Activated naive CD4-positive, alpha-beta T cell treated with anti-CD3 and anti-CD28 coated beads for 36 hours (primary cell): Measurements from ENCODE around the gene EFNA2. TPM values are rescaled to one million over a fixed set of nuclear protein-coding genes. Genes with fewer than 3 reads are reported as not detected.

Experiments used
- CTCF ChIA-PET: fragments of 350-600 bp; sonication (Branson Sonifier 250); formaldehyde crosslinking; loops from one replicate; lab custom pipeline; 2021; ENCODE audit warnings: antibody characterized with exemption; lab: Charles Lee
- DNase-seq: peaks from one replicate; pipeline ENCODE4 v3.0.0-alpha.2; 2020
- H3K27ac Mint-ChIP-seq: one replicate; pipeline ENCODE4 v1.8.0; 2021; ENCODE audit warnings: mild to moderate bottlenecking, mixed read lengths
- H3K27me3 Mint-ChIP-seq: one replicate; pipeline ENCODE4 v1.8.0; 2021; ENCODE audit warnings: low read depth, mixed read lengths
- H3K36me3 Mint-ChIP-seq: one replicate; pipeline ENCODE4 v1.8.0; 2021; ENCODE audit warnings: low read depth, mixed read lengths
- H3K4me1 Mint-ChIP-seq: one replicate; pipeline ENCODE4 v1.8.0; 2021; ENCODE audit warnings: low read depth, mixed read lengths
- H3K4me3 Mint-ChIP-seq: one replicate; pipeline ENCODE4 v1.8.0; 2021; ENCODE audit warnings: mild to moderate bottlenecking, moderate library complexity, mixed read lengths
- H3K9me3 Mint-ChIP-seq: one replicate; pipeline ENCODE4 v1.8.0; 2021; ENCODE audit warnings: mixed read lengths
- intact Hi-C: fragments of 100-400 bp; cut with micrococcal nuclease; formaldehyde crosslinking; loops from one replicate; pipeline ENCODE4 v1.15.1; 2023
- total RNA-seq, 2 experiments: library from RNA; stranded (reverse); gene quantifications; one replicate each; pipeline ENCODE4 v1.2.3, GENCODE V29; 2021

Gene EFNA2
- total RNA-seq, 2 experiments from 2014 or later = not detected

DNA sequence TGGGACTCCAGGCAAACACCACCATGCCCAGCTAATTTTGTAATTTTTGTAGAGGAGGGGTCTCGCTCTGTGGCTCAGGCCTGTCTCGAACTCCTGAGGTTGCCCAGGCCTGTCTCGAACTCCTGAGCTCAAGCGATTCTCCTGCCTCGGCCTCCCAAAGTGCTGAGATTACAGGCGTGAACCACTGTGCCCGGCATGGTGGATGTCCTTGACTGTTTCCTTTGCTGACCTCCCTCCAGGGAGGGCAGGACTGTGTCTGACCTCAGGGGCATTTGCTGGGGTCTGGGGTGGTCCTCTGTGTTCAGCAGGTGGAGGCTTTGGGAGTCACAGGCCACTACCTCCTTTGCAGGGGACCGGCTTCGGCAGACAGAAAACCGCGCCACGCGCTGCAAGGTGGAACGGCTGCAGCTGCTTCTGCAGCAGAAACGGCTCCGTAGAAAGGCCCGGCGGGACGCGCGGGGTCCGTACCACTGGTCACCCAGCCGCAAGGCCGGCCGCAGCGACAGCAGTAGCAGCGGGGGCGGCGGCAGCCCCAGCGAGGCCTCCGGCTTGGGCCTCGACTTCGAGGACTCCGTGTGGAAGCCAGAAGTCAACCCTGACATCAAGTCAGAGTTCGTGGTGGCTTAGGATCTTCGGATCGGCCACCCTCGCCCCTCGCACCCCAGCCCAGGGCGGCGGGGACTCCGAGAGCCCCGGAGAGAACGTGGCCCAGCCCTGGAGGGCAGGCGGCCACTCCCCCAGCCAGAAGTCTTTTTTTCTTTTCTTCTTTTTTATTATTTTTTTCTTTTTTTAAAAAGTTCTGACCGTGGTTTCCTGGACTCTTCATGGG, 28.8 kb upstream of the EFNA2 start:
- Mint-ChIP-seq H3K9me3 (no peaks in the 10 kb centered on the region), H3K27ac (peak overlapping the region; percentile 70), H3K4me3 (no peak overlapping the region), H3K36me3 (peaks cover 23% of the 10 kb centered on the region), H3K4me1 (peaks cover 44% of the 10 kb centered on the region), H3K27me3 (no peaks in the 10 kb centered on the region)
- no peak for DNase-seq
- intact Hi-C loops = no loop called here
- CTCF ChIA-PET = interaction anchor here (1.5 to 1.9 kb wide), 2 partner anchors 10 to 12 kb away, joined by 6 read pairs; no protein-coding TSS in a partner anchor

DNA sequence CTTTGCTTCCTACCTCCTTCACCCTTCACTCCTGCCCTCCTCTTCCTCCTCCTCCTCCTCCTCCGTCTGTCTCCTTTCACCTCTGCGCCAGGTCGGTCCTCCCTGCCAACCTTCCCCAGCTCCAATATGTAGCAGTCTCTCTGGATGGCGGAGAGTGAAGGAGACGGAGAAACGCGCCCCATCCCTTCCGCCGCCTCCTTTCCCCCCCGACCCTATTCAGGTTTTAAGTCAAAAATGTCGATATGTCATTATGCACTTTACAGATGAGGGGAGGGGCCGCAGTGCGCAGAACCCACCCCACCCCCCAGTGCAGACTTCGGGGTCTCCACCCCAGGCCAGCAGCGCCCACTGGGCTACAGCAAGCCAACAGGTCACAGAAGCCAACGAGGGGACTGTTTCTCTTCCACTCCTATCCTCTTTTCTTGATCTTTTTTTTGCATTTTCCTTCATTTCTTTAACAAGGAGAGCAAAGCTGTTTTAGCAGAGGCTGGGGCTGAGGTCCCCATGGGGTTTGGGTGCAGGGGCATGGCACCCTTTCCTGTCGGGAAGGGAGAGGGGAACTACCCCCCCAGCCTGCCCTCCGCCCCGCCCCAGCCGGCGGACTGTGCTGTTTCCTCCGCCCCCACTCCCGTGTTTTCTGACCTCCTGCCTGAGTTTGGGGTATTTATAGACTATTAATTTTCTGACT, 28.1 kb upstream of the EFNA2 start:
- Mint-ChIP-seq H3K27ac (peak overlapping the region; percentile 97), H3K4me1 (peaks cover 48% of the 10 kb centered on the region), H3K4me3 (peak overlapping the region; percentile 42), H3K27me3 (no peaks in the 10 kb centered on the region), H3K9me3 (no peaks in the 10 kb centered on the region), H3K36me3 (peaks cover 21% of the 10 kb centered on the region)
- CTCF ChIA-PET = no interaction called here
- intact Hi-C loops = no loop called here
- no peak for DNase-seq

DNA sequence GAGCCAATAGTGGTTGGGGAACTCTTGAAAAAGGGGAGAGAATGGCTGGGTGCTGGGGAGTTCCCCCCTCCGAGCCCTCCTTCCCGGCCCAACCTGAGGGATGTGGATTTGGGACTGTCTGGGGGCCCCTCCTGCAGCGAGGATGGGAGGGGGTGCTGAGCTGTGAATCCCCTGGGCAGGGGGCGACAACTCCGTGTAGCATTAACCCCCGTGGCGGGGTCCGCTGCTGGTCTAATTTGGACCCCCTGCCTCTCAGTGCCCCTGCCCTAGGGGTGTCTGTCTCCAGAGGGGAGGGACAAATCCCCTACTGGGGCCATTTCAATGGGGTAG, 27.5 kb upstream of the EFNA2 start:
- Mint-ChIP-seq H3K36me3 (peaks cover 21% of the 10 kb centered on the region), H3K4me3 (peak overlapping the region; percentile 49), H3K27ac (peak overlapping the region; percentile 97), H3K9me3 (no peaks in the 10 kb centered on the region), H3K4me1 (peaks cover 52% of the 10 kb centered on the region), H3K27me3 (no peaks in the 10 kb centered on the region)
- DNase-seq = no peak
- CTCF ChIA-PET = no interaction called here
- intact Hi-C loops = no loop called here

DNA sequence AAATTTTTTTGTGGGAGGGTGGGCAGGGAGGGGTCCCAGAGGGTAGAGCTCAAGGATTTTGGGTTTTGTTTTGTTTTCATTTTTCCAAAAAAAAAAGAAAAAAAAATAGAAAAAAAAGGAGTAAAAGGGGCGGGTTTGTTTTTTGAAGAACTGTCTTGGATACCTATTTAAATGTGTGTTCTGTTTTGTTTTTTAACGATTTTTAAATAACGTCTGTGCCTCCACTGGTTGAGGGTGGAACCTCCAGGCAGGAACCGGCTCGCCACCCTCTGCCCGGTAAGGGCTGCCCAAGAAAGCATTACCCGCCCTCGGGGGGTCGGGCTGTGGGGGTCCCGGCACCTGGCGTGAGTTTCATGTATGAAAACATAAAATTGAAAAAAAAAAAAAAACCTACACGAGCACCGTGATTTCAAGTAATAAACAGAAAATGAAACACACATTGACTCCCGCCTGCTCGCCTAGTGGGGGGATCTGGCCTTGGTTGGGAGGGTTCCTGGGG, 26.9 kb upstream of the EFNA2 start:
- intact Hi-C loops = loop anchor here (1.0 kb wide), 1 partner anchor 9 kb away; no protein-coding TSS in a partner anchor
- H3K27me3 Mint-ChIP-seq = no peaks in the 10 kb centered on the region
- H3K4me1 Mint-ChIP-seq = peaks cover 51% of the 10 kb centered on the region
- peak overlapping the region; percentile 97 for H3K27ac Mint-ChIP-seq
- peak overlapping the region; percentile 92 for H3K4me3 Mint-ChIP-seq
- no peaks in the 10 kb centered on the region for H3K9me3 Mint-ChIP-seq
- peaks cover 17% of the 10 kb centered on the region for H3K36me3 Mint-ChIP-seq
- no peak for DNase-seq
- CTCF ChIA-PET = interaction anchor here (0.7 to 11.1 kb wide), 2 partner anchors 10 to 15 kb away, joined by 3 to 233 read pairs; partner anchors contain the start of genes ATP5F1D and CIRBP

DNA sequence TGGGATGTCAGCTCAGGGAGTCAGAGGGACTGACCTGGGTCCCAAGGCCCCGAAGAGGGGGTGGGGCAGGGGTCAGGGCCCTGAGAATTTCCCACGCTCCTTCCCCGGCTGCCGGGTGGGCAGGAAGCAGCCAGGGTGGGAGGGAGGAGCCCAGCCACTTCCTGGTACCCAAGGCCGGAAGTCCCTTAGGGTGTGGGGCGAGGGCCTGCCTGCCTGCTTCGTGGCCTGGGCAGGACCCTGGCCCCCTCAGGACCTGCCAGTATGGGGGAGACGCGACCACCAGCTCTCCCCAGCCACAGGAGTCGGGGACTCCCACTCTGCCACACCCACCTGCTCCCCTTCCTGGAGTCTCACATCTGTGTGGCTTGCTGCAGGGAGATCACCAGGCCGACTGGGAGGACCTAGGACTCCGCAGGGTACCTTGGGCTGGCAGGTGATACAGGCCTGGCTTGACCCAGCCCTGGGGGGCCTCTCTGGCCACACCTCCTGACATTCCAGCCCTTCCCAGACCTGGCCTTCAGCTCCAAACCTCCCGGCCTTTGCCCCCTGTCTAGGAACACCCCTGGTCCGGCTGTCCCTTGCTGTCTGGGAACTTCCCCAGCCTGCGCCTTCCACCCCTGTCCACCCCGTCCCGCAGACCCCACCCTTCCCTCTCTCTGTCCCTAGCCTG, 26.3 kb upstream of the EFNA2 start:
- Mint-ChIP-seq H3K27me3 (no peaks in the 10 kb centered on the region), H3K4me3 (peak overlapping the region; percentile 92), H3K27ac (peak overlapping the region; percentile 97), H3K9me3 (no peaks in the 10 kb centered on the region), H3K4me1 (peaks cover 49% of the 10 kb centered on the region), H3K36me3 (peaks cover 17% of the 10 kb centered on the region)
- CTCF ChIA-PET = interaction anchor here (0.7 to 11.1 kb wide), 2 partner anchors 9 to 16 kb away, joined by 3 to 233 read pairs; partner anchors contain the start of genes ATP5F1D and CIRBP
- intact Hi-C loops = loop anchor here (1.0 kb wide), 1 partner anchor 10 kb away; no protein-coding TSS in a partner anchor
- peak; percentile 80 for DNase-seq

DNA sequence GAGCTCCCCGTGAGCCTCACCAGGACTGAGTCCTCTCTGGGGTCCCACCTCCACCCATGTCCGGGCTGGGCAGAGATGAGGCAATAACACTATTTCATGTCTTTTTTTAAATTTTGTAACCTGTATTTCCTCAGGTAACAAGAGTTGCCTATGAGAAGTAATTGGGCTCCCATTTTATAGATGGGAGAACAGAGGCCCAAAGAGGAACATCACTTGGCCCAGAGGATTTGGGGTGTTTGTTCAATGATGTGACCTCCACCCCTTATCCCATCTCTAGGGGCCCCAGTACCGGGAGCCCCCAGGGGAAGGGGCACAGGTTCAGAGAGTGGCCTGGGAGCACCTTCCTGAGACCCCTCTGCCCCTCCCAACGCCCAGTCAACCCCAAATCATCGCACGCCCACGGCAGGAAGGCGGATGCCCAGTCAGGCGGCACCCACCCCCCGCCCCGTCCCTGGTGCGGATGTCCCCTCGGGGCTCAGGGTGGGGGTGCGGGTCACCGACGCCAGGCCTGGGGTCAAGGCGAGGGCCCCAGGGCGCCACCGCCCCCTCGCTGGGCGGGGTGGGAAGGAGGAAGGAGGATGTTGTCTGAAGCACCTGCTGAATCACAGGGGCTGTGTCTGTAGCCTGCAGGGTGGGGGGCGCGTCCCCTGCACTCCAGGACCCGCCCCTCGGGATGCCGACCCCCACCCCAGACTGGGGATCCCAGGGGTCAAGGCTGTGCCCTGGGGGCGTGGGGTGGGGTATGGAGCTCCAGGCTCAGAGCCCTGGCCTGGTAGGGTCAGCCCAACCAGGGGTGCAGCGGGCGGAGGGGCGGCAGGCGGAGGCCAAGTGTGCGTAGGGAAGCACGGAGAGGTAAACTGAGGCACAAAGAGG, 25.6 kb upstream of the EFNA2 start:
- Mint-ChIP-seq H3K36me3 (peaks cover 11% of the 10 kb centered on the region), H3K27ac (peak overlapping the region; percentile 97), H3K4me1 (peaks cover 44% of the 10 kb centered on the region), H3K4me3 (peak overlapping the region; percentile 92), H3K27me3 (no peaks in the 10 kb centered on the region), H3K9me3 (no peaks in the 10 kb centered on the region)
- CTCF ChIA-PET = interaction anchor here (11.1 kb wide), 1 partner anchor 16 kb away, joined by 233 read pairs; the partner anchor contains the start of gene ATP5F1D
- intact Hi-C loops = loop anchor here (1.0 to 5.0 kb wide), 3 partner anchors 8 to 648 kb away; no protein-coding TSS in a partner anchor
- peak; percentile 70 for DNase-seq

DNA sequence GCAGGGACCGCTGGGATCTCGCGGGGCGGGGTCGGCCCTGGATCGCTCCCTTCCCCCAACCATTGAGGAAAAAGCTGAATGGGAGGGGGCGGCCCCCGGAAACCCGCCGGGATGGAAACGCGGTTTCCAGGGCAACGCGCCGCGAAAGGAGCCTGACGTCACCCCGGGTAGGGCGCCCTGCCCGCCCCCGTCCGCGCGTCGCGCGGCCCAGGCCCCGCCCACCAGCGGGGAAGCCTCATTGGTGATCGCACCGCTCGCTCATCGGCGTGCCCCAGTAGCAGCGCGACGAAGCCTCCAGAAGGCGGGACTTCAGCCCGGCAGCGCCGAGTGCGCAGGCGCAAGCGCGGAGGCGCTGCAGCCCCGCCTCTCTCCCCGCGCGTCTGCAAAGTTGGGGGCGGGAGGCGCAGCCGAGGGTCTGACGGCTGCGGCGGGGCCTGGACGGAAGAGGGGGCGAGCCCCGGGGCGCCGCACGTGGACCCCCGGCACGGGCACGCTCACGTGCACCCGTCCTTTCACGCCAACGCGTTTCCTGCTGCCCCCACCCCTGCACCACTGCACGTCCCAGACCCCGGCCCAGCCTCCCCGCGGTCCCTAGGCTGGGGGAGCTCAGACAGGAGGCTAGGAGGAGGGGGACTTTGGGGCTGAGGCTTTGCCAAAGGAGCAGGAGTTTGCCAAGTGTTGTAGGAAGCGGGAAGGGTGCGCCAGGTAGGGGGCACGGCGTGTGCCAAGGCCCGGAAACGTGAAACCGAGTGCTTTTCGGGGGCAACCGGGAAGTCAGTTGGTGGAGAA, 24.7 kb upstream of the EFNA2 start:
- Mint-ChIP-seq H3K27ac (peak overlapping the region; percentile 97), H3K4me1 (peaks cover 51% of the 10 kb centered on the region), H3K27me3 (no peaks in the 10 kb centered on the region), H3K9me3 (no peaks in the 10 kb centered on the region), H3K36me3 (peaks cover 11% of the 10 kb centered on the region), H3K4me3 (peak overlapping the region; percentile 92)
- CTCF ChIA-PET = interaction anchor here (0.7 to 11.1 kb wide), 3 partner anchors 8 to 23 kb away, joined by 3 to 233 read pairs (median 3); partner anchors contain the start of gene ATP5F1D
- intact Hi-C loops = loop anchor here (1.0 to 5.0 kb wide), 3 partner anchors 8 to 649 kb away; partner anchors contain the start of gene CIRBP
- DNase-seq = peak; percentile 97

DNA sequence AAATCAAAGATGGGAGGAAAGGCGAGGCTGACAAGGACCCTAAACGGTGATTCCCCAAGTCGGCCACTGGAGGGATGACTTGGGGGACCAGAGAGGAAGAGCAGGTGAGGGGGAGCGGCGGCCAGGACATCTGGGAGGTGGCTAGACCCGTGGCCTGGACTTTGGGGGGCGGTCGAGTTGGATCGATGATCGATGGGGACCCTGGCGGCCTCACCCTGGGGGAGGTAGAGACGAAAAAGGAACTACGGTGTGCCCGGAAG, 24.2 kb upstream of the EFNA2 start:
- intact Hi-C loops = loop anchor here (1.0 to 5.0 kb wide), 2 partner anchors 8 to 649 kb away; partner anchors contain the start of gene CIRBP
- CTCF ChIA-PET = interaction anchor here (0.7 to 11.1 kb wide), 3 partner anchors 9 to 23 kb away, joined by 3 to 233 read pairs (median 3); partner anchors contain the start of gene ATP5F1D
- Mint-ChIP-seq H3K27ac (peak overlapping the region; percentile 94), H3K4me1 (peaks cover 50% of the 10 kb centered on the region), H3K9me3 (no peaks in the 10 kb centered on the region), H3K4me3 (peak overlapping the region; percentile 92), H3K27me3 (no peaks in the 10 kb centered on the region), H3K36me3 (peaks cover 11% of the 10 kb centered on the region)
- no peak for DNase-seq

DNA sequence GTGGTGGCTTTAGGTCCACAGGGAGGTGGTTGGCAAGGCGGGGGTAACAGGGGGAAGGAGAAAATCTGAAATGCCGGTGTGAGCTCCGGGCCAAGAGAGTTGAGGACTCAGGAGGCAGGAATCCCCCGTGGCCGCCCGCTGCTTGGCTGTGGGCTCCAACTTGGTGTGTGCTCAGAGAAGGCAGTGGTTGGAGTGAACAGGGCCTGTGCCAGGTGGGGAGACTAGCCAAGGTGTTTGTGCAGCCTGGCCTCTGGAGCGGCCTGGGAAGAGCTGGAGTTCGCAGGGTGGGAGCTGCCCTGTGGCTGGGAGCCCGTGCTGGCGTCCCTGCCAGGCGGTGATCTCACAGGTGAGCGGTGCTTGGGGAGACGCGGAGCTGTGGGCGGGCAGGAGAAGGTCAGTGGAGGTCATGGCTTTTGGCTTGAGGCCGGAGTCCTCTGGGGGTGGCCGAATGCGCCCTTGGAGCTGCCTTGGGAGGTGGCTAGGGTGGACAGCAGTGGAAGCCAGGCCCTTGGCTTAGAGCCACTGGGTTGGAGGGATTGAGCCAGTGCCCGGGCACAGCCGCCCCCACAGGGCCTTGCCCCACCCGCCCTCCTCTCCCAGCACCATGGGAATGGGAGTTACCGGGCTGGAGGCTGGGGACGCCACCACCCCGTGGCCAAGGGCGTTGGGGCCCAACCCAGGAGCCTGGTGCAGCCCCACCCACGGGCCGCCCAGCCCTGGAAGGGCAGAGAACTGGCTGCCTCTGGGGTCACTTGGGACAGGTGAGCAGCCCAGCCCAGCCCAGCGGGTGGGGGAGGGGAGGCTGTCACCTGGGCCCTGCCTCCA, 23.7 kb upstream of the EFNA2 start:
- DNase-seq = no peak
- CTCF ChIA-PET = interaction anchor here (1.2 to 11.1 kb wide), 2 partner anchors 9 to 18 kb away, joined by 3 to 233 read pairs; partner anchors contain the start of gene ATP5F1D
- peaks cover 11% of the 10 kb centered on the region for H3K36me3 Mint-ChIP-seq
- H3K4me1 Mint-ChIP-seq = peaks cover 50% of the 10 kb centered on the region
- peak overlapping the region; percentile 92 for H3K4me3 Mint-ChIP-seq
- peak overlapping the region; percentile 94 for H3K27ac Mint-ChIP-seq
- no peaks in the 10 kb centered on the region for H3K9me3 Mint-ChIP-seq
- H3K27me3 Mint-ChIP-seq = no peaks in the 10 kb centered on the region
- intact Hi-C loops = loop anchor here (1.0 to 5.0 kb wide), 2 partner anchors 7 to 650 kb away; partner anchors contain the start of gene CIRBP

DNA sequence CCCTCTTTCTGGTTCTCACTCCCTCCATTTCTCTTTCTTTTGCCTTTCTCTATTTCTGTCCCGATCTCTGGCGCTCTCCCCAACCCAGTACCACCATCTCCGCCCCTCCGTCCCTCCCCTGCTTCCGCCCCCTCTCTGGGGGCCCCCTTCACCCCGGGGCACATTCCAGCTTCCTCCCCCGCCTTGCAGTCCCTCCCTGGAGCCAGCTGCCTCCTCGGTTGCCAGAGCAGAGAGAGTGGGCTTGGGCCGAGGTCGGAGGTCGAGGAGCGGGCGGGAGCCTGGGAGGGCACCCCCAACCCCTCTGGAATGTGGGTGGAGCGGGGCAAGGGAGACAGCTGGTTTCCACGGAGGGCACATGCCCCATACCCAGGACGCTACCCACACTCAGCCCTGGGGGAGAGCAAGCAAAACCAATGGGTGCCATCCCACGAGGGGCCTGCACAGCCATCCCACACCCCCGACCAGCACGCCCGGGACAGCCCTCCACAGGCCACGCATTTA, 23.0 kb upstream of the EFNA2 start:
- intact Hi-C loops = loop anchor here (5.0 kb wide), 1 partner anchor 650 kb away; no protein-coding TSS in a partner anchor
- Mint-ChIP-seq H3K27me3 (no peaks in the 10 kb centered on the region), H3K4me3 (peak overlapping the region; percentile 49), H3K27ac (no peak overlapping the region), H3K9me3 (no peaks in the 10 kb centered on the region), H3K36me3 (peaks cover 7% of the 10 kb centered on the region), H3K4me1 (peaks cover 52% of the 10 kb centered on the region)
- DNase-seq = no peak
- CTCF ChIA-PET = interaction anchor here (11.1 kb wide), 1 partner anchor 19 kb away, joined by 233 read pairs; the partner anchor contains the start of gene ATP5F1D
